Breast epithelium (tissue), 4 donors: ENCODE data around the gene OR1M1. TPM values are rescaled to one million over a fixed set of nuclear protein-coding genes. Genes with fewer than 3 reads are reported as not detected.

Source experiments
- DNase-seq, 2 donors: peaks; one replicate each; pipeline ENCODE4 v3.0.0-alpha.2; 2019; ENCODE audit warnings: low spot score in 2 of 2
- H3K27ac ChIP-seq, 2 donors: fragments of 200-600 bp; sonication (generic) in 1 of 2; one replicate each; pipeline ENCODE4 v1.5.1; 2016 to 2019; ENCODE audit warnings: mild to moderate bottlenecking in 1 of 2
- H3K27me3 ChIP-seq, 2 donors: fragments of 200-600 bp; sonication (generic) in 1 of 2; one replicate each; pipeline versions ENCODE4 v1.5.1 to v1.6.0; 2017 to 2019; ENCODE audit warnings: control low read depth in 1 of 2, mild to moderate bottlenecking in 1 of 2
- H3K36me3 ChIP-seq: fragments of 200-600 bp; one replicate; pipeline ENCODE4 v1.5.1; 2019
- H3K4me1 ChIP-seq, 2 donors: fragments of 200-600 bp; sonication (generic); one replicate each; pipeline ENCODE4 v1.5.1; 2016 to 2019; ENCODE audit warnings: control low read depth in 1 of 2
- H3K4me3 ChIP-seq, 3 donors: fragments of 200-600 bp; sonication (generic); 1 replicate in 2 of 3; 2 replicates in 1 of 3; pipeline ENCODE4 v1.5.1; 2016 to 2019; ENCODE audit warnings: mild to moderate bottlenecking in 3 of 3, moderate library complexity in 2 of 3
- H3K9me3 ChIP-seq, 2 donors: fragments of 200-600 bp; sonication (generic) in 1 of 2; one replicate each; pipeline ENCODE4 v1.5.1; 2016 to 2019; ENCODE audit warnings: control low read depth in 1 of 2
- POLR2A ChIP-seq: fragments of 450-650 bp; IDR thresholded peaks from one replicate; pipeline ENCODE4 v1.6.1; 2016; ENCODE audit warnings: antibody characterized with exemption, mild to moderate bottlenecking, moderate library complexity
- POLR2AphosphoS5 ChIP-seq, 3 donors: sonication (generic); formaldehyde crosslinking; IDR thresholded peaks; one replicate each; pipeline ENCODE4 v1.6.1; 2017; ENCODE audit warnings: antibody characterized with exemption in 3 of 3
- intact Hi-C: fragments of 100-400 bp; cut with DNase I; formaldehyde crosslinking; loops from one replicate; pipeline ENCODE4 v1.15.1; 2023; ENCODE audit warnings: low total_unique reads
- total RNA-seq, 3 donors: library from RNA; depleted of rRNA; stranded (reverse); fragments of >200 nt; gene quantifications; one replicate each; pipeline ENCODE4 v1.1.0, GENCODE V29; 2016
- TF ChIP-seq, protein P1 (sequence below), 3 donors: fragments of 450-650 bp; IDR thresholded peaks; one replicate each; pipeline ENCODE4 v1.5.1; 2016 to 2017; ENCODE audit warnings: antibody characterized with exemption in 3 of 3, mild to moderate bottlenecking in 3 of 3, moderate library complexity in 3 of 3

The OR1M1 gene
- total RNA-seq, 3 donors from 2014 or later, result not detected

DNA sequence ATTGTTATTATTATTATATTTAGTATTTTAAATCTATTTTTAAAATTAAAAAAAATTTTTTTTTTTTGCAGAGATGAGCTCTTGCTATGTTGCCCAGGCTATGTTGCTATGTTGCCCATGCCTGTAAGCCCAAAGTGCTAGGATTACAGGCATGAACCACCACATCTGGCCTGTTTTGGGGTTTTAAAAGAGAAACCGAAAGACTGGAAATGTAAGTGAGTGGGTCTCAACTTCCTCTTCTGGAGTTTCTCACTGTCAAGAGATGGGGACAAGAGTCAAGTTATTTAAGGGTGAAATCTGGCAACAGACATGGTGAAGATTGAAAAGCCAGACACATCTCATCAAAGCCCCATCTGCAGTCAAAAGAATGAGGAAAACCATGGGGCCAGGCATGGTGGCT, 44.1 kb downstream of the OR1M1 start:
- TF ChIP-seq, protein P1, sequence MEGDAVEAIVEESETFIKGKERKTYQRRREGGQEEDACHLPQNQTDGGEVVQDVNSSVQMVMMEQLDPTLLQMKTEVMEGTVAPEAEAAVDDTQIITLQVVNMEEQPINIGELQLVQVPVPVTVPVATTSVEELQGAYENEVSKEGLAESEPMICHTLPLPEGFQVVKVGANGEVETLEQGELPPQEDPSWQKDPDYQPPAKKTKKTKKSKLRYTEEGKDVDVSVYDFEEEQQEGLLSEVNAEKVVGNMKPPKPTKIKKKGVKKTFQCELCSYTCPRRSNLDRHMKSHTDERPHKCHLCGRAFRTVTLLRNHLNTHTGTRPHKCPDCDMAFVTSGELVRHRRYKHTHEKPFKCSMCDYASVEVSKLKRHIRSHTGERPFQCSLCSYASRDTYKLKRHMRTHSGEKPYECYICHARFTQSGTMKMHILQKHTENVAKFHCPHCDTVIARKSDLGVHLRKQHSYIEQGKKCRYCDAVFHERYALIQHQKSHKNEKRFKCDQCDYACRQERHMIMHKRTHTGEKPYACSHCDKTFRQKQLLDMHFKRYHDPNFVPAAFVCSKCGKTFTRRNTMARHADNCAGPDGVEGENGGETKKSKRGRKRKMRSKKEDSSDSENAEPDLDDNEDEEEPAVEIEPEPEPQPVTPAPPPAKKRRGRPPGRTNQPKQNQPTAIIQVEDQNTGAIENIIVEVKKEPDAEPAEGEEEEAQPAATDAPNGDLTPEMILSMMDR (IDR thresholded peaks at IDR 0.05), result no peak
- TF ChIP-seq POLR2AphosphoS5 (IDR thresholded peaks at IDR 0.05) (no peak), POLR2A (no peak)
- H3K27me3 ChIP-seq, result peaks cover 0 to 7% of the 10 kb centered on the region in 2 donors
- no peak for DNase-seq
- H3K4me1 ChIP-seq, result no peaks in the 10 kb centered on the region
- no peak overlapping the region for H3K27ac ChIP-seq
- H3K4me3 ChIP-seq, result no peak overlapping the region
- intact Hi-C loops, result no loop called here
- no peaks in the 10 kb centered on the region for H3K36me3 ChIP-seq
- H3K9me3 ChIP-seq, result no peaks in the 10 kb centered on the region

DNA sequence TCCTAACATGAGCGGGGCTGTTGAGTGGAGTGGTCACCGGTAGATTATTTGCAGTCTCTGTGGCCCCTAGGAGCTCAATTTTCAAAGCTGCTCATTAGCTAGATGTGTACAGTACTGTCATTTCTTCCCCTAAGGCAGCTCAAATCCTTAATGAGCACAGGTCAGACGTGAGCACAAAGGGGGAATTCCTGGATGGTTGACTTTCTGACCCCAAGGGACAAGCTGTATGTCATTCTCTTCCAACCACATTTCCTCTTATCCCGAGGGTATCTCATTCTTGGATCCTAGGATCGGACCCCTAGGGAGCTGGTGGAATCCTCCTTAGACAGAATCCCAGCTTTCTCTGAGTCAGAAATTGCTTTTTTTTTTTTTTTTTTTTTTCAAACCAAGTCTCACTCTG, 45.6 kb downstream of the OR1M1 start:
- no peak overlapping the region for H3K4me3 ChIP-seq
- no peaks in the 10 kb centered on the region for H3K9me3 ChIP-seq
- H3K36me3 ChIP-seq, result no peaks in the 10 kb centered on the region
- intact Hi-C loops, result no loop called here
- no peak for DNase-seq
- H3K27ac ChIP-seq, result no peak overlapping the region
- TF ChIP-seq POLR2A (no peak), POLR2AphosphoS5 (IDR thresholded peaks at IDR 0.05) (no peak)
- TF ChIP-seq, protein P1 (IDR thresholded peaks at IDR 0.05), result no peak
- H3K27me3 ChIP-seq, result peaks cover 0 to 4% of the 10 kb centered on the region in 2 donors
- no peaks in the 10 kb centered on the region for H3K4me1 ChIP-seq

DNA sequence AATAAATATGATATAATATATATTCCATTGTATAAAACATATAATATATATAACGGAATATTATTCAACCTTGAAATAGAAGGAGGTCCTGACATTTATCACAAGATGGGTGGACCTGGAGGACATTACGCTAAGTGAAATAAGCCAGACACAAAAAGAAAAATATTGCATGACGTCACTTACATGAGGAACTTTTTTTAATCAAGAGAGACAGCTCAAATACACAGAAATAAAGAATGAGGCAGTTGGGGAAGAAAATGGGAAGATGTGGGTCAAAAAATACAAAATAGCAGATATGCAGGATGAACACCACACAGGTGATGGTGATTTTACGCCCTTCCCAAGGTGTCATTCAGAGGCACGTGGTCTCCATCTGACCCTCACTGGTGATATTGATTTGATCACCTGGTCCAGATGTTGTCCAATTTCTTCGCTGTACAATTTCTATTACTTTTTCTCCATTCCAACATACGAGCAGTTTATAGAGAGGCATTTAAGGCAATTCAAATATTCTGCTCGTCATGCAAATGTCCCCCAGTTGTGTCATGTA, 52.8 kb downstream of the OR1M1 start:
- H3K4me1 ChIP-seq, result peaks cover 0 to 8% of the 10 kb centered on the region in 2 donors
- no peaks in the 10 kb centered on the region for H3K36me3 ChIP-seq
- peak overlapping the region; percentile 76 to 93 (median 79) for H3K4me3 ChIP-seq
- peak overlapping the region; percentile 92 to 93 for H3K27ac ChIP-seq
- peaks cover 7% of the 10 kb centered on the region in 2 donors for H3K9me3 ChIP-seq
- TF ChIP-seq POLR2A (no peak), POLR2AphosphoS5 (IDR thresholded peaks at IDR 0.05) (no peak)
- TF ChIP-seq, protein P1 (IDR thresholded peaks at IDR 0.05), result no peak
- intact Hi-C loops, result no loop called here
- H3K27me3 ChIP-seq, result no peaks in the 10 kb centered on the region
- DNase-seq, result no peak

DNA sequence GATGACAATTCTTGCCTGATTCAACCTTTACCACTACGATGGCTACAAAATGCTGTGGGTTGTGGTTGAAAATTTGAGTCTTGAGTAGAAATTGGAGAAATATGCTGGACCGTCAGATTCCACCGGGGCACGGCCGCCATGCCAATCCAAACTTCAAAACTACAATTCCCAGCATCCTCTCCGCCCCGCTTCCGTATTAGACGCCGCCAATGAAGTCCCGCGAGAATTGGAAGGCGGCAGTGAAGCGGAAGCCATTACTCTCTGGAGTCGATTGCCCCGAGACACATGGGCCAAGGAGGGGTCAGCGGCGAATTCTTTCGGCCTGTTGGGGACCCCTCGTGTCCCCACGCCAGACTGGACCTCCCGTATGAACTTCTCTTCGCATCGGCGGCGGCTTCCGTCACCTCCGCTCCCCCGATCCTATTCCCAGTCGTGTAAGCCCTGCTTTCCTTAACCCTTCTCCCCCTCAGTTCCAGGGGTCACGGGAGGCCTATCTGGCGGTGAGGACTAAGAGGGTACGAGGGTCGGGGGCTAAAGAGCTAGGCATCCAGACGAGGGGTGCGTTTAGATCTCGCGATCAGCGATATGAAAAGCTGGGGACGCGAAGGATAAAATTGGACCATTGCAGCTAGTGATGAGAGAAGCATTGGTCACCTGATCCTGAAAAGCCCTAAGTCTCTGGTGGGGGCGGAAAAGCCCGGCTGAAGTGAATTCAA, 53.5 kb downstream of the OR1M1 start, which contains the start of gene ZNF317:
ZNF317 (plus strand) TSS at position 239 of the 716 bp plus-strand sequence. CDS start 15,620 bp downstream, outside the sequence.
- TF ChIP-seq POLR2A (peak; percentile 35), POLR2AphosphoS5 (IDR thresholded peaks at IDR 0.05) (peak; percentile 72 to 92 (median 78))
- TF ChIP-seq, protein P1 (IDR thresholded peaks at IDR 0.05), result no peak
- H3K27ac ChIP-seq, result peak within 1 kb of the TSS; percentile 92 to 93
- peak within 1 kb of the TSS; percentile 76 to 93 (median 79) for H3K4me3 ChIP-seq
- no peaks in the 10 kb centered on the region for H3K27me3 ChIP-seq
- H3K4me1 ChIP-seq, result peaks cover 0 to 8% of the 10 kb centered on the region in 2 donors
- peaks cover 13 to 14% of the 10 kb centered on the region in 2 donors for H3K9me3 ChIP-seq
- intact Hi-C loops, result no loop called here
- H3K36me3 ChIP-seq, result no peaks in the 10 kb centered on the region
- DNase-seq, result peak; percentile 87 to 91

DNA sequence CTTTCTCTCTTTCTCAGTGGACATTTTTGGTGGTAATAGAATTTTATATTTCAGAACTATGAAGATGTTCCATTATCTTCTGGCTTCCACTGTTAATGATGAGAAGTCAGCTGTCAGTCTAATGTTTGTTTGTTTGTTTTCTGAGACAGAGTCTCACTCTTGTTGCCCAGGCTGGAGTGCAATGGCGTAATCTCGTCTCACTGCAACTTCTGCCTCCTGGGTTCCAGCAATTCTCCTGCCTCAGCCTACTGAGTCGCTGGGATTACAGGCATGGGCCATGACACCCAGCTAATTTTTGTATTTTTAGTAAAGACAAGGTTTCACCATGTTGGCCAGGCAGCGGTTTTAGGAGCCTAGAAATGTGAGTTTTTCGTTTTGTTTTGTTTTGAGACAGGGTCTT, 58.1 kb downstream of the OR1M1 start:
- Histone ChIP-seq H3K27ac (no peak overlapping the region), H3K4me3 (no peak overlapping the region), H3K9me3 (peaks cover 30 to 35% of the 10 kb centered on the region in 2 donors), H3K4me1 (peaks cover 0 to 8% of the 10 kb centered on the region in 2 donors), H3K36me3 (no peaks in the 10 kb centered on the region), H3K27me3 (no peaks in the 10 kb centered on the region)
- intact Hi-C loops, result no loop called here
- TF ChIP-seq, protein P1 (IDR thresholded peaks at IDR 0.05), result no peak
- TF ChIP-seq POLR2A (no peak), POLR2AphosphoS5 (IDR thresholded peaks at IDR 0.05) (no peak)
- no peak for DNase-seq
